ENCODE data around the gene AP3B1. TPM values are rescaled to one million over a fixed set of nuclear protein-coding genes. Genes with fewer than 3 reads are reported as not detected.

AP3B1 gene
- total RNA-seq, 2 donors from 2014 or later = 53.4 to 74.0 TPM

DNA sequence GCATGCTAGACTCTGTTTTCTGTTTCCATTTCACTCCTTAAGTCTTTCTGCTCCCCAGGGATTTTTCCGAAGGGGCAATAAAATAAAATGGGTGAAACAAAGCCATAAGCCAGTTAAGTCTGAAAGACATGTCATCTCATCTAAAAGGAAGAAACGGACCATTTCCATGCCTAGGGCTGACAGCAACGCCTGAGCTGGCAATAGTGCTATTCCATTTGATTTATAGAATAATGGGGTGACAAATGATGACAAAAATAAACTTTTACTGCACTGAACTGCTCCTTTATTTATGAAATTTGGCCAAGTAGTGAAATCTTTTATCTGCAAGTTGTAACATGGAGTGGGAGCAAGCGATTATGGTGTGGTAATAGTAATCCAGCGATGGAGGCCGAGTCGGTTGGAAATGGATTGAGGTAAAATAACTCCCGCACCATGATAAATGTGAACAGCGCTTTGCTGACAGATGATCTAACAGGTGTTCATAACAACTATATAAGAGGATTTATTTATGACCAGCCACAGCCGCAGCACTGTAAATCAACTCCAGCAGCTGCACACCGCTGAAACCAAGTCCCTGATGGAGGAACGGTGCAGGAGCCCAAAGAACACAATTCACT is 298.6 kb downstream of the AP3B1 start:
- Histone ChIP-seq H3K27me3 (ENCODE audit: control insufficient read depth, insufficient read depth, low read length, poor library complexity, severe bottlenecking) (no peaks in the 10 kb centered on the region), H3K4me3 (ENCODE audit: low read length) (no peak overlapping the region), H3K9me3 (ENCODE audit: control insufficient read depth, low read length) (no peaks in the 10 kb centered on the region), H3K4me1 (ENCODE audit: control insufficient read depth, insufficient read depth, low read length) (no peaks in the 10 kb centered on the region), H3K36me3 (ENCODE audit: control insufficient read depth, insufficient read depth, low read length) (peaks cover 4% of the 10 kb centered on the region), H3K27ac (ENCODE audit: low read depth, low read length) (no peak overlapping the region), H3K9ac (ENCODE audit: extremely low read depth, low read length, poor library complexity, severe bottlenecking) (no peak overlapping the region)
- TF ChIP-seq, protein P1, sequence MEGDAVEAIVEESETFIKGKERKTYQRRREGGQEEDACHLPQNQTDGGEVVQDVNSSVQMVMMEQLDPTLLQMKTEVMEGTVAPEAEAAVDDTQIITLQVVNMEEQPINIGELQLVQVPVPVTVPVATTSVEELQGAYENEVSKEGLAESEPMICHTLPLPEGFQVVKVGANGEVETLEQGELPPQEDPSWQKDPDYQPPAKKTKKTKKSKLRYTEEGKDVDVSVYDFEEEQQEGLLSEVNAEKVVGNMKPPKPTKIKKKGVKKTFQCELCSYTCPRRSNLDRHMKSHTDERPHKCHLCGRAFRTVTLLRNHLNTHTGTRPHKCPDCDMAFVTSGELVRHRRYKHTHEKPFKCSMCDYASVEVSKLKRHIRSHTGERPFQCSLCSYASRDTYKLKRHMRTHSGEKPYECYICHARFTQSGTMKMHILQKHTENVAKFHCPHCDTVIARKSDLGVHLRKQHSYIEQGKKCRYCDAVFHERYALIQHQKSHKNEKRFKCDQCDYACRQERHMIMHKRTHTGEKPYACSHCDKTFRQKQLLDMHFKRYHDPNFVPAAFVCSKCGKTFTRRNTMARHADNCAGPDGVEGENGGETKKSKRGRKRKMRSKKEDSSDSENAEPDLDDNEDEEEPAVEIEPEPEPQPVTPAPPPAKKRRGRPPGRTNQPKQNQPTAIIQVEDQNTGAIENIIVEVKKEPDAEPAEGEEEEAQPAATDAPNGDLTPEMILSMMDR (conservative IDR thresholded peaks at IDR 0.05) = no peak
- H3K9me3 Mint-ChIP-seq = no peaks in the 10 kb centered on the region
- H3K27ac Mint-ChIP-seq = no peak overlapping the region
- H3K27me3 Mint-ChIP-seq (ENCODE audit: insufficient read depth) = peaks cover 42% of the 10 kb centered on the region
- no peak overlapping the region for H3K4me3 Mint-ChIP-seq
- H3K36me3 Mint-ChIP-seq (ENCODE audit: low read depth) = peaks cover 20% of the 10 kb centered on the region
- H3K4me1 Mint-ChIP-seq = peaks cover 26% of the 10 kb centered on the region
- 96 to 100% methylated on average over 4 to 12 of the region's 12 CpGs for WGBS, 2 experiments (ENCODE audit: insufficient coverage in 1 of 2, insufficient read length in 1 of 2)
- DNase-seq = no peak

DNA sequence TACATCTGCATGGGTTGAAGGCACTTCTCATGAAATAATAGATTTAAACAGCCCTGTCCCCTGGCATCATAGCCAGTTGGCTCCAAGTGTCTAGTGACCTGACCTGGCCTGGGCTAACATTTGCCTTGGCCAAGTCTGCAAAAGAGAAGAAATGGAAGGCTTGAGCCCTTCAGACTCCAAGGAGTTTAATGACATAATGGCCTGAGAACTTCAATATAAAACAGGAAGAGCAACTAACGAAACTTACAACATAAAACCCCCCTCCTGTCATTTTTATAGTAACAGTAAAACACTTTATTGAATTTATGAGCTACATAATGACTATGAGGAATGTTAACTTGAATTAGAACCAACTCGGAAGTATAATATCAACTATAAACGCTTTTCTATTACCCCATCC is 299.6 kb downstream of the AP3B1 start:
- Histone ChIP-seq H3K36me3 (ENCODE audit: control insufficient read depth, insufficient read depth, low read length) (peaks cover 4% of the 10 kb centered on the region), H3K4me3 (ENCODE audit: low read length) (no peak overlapping the region), H3K9me3 (ENCODE audit: control insufficient read depth, low read length) (no peaks in the 10 kb centered on the region), H3K4me1 (ENCODE audit: control insufficient read depth, insufficient read depth, low read length) (no peaks in the 10 kb centered on the region), H3K27ac (ENCODE audit: low read depth, low read length) (no peak overlapping the region), H3K9ac (ENCODE audit: extremely low read depth, low read length, poor library complexity, severe bottlenecking) (no peak overlapping the region), H3K27me3 (ENCODE audit: control insufficient read depth, insufficient read depth, low read length, poor library complexity, severe bottlenecking) (no peaks in the 10 kb centered on the region)
- Mint-ChIP-seq H3K4me3 (no peak overlapping the region), H3K9me3 (no peaks in the 10 kb centered on the region), H3K36me3 (ENCODE audit: low read depth) (peaks cover 16% of the 10 kb centered on the region), H3K27ac (no peak overlapping the region), H3K4me1 (peaks cover 28% of the 10 kb centered on the region), H3K27me3 (ENCODE audit: insufficient read depth) (peaks cover 42% of the 10 kb centered on the region)
- TF ChIP-seq, protein P1 (conservative IDR thresholded peaks at IDR 0.05) = no peak
- 87 to 100% methylated on average over 1 to 3 of the region's 3 CpGs for WGBS, 2 experiments (ENCODE audit: insufficient coverage in 1 of 2, insufficient read length in 1 of 2)
- DNase-seq = no peak

DNA sequence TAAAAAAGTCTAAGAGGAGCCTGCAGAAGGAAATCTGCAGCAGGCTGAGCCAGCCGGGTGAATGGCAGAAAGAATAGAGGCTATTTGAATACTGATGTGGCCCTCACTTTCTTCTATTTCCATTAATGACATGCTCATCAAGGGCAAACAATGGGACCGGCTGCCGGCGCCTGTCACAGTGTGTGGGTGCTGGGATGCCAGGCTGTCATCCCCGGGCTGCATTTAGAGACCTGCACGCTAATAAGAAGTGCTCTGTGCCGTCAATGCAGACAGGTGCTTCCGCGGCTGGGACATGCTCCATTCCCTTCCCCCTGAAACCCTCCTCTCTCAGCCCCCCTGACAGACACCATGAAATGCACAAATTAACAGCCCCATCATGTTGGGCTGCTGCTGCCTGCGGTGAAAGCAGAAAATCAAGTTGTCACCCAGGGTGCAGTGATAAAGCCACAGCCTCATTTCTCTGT is 300.6 kb downstream of the AP3B1 start:
- WGBS, 2 experiments (ENCODE audit: insufficient coverage in 1 of 2, insufficient read length in 1 of 2) = 18 to 45% methylated on average over 4 to 10 of the region's 10 CpGs
- peaks cover 21% of the 10 kb centered on the region for H3K4me1 Mint-ChIP-seq
- H3K9ac ChIP-seq (ENCODE audit: extremely low read depth, low read length, poor library complexity, severe bottlenecking) = no peak overlapping the region
- TF ChIP-seq, protein P1 (conservative IDR thresholded peaks at IDR 0.05) = no peak
- peaks cover 42% of the 10 kb centered on the region for H3K27me3 Mint-ChIP-seq (ENCODE audit: insufficient read depth)
- H3K27ac ChIP-seq (ENCODE audit: low read depth, low read length) = peak overlapping the region; percentile 11
- H3K9me3 ChIP-seq (ENCODE audit: control insufficient read depth, low read length) = no peaks in the 10 kb centered on the region
- H3K27ac Mint-ChIP-seq = no peak overlapping the region
- no peak overlapping the region for H3K4me3 ChIP-seq (ENCODE audit: low read length)
- peaks cover 12% of the 10 kb centered on the region for H3K36me3 Mint-ChIP-seq (ENCODE audit: low read depth)
- no peak for DNase-seq
- no peaks in the 10 kb centered on the region for H3K27me3 ChIP-seq (ENCODE audit: control insufficient read depth, insufficient read depth, low read length, poor library complexity, severe bottlenecking)
- H3K4me3 Mint-ChIP-seq = no peak overlapping the region
- H3K9me3 Mint-ChIP-seq = no peaks in the 10 kb centered on the region
- no peaks in the 10 kb centered on the region for H3K36me3 ChIP-seq (ENCODE audit: control insufficient read depth, insufficient read depth, low read length)
- H3K4me1 ChIP-seq (ENCODE audit: control insufficient read depth, insufficient read depth, low read length) = peaks cover 6% of the 10 kb centered on the region
